HG02981 (cell line): ENCODE data around the gene OTOG.
"Not testable (repeated sequence)": the region's sequence is repeated elsewhere in the genome, so short reads cannot be mapped to it uniquely, and the experiment has no call there.

Experiments
- ATAC-seq: cut with Tn5 transposase; IDR thresholded peaks from one replicate; pipeline ENCODE4 v1.9.1; 2021; ENCODE audit warnings: mild to moderate bottlenecking, moderate library complexity; ENCODE audit not compliant: unreplicated experiment

The OTOG gene

DNA sequence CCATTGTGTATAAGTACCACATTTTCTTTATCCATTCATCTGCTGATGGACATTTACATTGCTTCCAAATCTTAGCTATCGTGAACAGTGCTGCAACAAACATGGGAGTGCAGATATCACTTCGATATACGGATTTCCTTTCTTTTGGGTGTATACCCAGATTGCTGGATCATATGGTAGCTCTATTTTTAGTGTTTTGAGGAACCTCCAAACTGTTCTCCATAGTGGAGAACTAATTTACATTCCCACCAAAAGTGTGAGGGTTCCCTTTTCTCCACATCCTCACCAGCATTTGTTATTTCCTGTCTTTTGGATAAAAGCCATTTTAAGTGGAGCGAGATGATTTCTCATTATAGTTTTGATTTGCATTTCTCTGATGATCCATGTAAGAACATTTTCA, 75.7 kb downstream of the OTOG start:
- ATAC-seq, result not testable (repeated sequence)

DNA sequence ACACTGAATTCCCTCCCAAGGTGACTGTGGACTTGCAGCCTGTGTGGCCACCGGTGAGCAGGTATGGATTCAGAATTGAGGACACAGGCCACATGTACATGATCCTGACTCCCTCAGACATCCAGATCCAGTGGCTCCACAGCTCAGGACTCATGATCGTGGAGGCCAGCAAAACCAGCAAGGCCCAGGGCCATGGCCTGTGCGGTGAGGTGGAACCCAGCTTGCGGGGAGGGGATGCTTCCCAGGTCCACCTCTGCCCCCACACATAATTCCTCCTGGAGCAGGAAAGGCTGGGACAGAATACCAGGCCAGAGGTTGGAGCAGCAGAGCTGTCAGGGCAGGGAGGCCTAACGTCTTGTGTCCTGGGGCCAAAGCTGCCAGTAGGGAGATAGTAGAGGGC, 82.1 kb downstream of the OTOG start:
- ATAC-seq, result no peak

DNA sequence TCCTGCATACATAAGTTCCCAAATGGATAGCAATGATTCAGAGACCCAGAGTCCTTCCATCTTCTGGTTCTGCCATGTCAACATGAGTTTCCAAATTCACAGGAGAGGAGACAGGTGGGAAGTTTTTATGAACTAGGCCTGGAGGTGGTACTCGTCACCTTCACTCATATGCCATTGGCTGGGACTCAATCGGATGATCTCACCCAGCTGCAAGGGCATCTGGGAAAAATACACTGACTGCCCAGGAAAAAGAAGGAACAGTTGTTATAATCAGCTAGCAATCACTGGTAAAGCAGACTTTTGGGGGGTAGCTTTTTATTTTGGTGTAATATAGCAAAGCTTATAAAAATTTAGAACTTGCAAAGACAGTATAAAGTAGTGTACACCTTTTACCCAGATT, 83.9 kb downstream of the OTOG start:
- ATAC-seq, result no peak

- ATAC-seq, result no peak
Measured at GRCh38 chr11:17631702-17632365, 84.8 kb downstream of the OTOG start.

DNA sequence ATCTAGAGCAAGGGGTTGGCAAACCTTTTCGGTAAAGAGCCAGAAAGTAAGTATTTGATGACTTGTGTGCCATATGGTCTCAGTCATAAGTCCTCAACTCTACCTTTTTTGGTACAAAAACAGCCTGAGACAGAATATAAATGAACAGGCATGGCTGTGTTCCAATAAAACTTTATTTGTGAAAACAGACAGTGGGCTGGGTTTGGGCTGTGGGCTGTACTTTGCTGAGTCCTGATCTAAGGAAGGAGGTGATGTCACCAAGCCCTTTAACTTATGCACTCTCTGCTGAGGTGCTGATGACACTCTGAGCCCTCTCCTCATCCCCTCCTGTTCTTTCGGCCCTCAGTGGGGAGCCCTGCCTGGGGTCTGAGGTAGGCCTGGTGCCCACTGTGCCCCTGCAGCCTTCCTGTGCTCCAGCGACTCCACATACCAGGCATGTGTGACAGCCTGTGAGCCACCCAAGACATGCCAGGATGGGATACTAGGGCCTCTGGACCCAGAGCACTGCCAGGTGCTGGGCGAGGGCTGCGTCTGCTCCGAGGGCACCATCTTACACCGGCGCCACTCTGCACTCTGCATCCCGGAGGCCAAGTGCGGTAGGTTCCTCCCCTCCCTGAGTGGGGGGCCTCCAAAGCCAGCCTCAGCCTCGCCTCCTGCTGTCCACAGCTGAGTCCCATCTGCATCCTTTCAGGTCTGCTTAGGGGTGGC, 86.4 kb downstream of the OTOG start:
- ATAC-seq, result no peak

DNA sequence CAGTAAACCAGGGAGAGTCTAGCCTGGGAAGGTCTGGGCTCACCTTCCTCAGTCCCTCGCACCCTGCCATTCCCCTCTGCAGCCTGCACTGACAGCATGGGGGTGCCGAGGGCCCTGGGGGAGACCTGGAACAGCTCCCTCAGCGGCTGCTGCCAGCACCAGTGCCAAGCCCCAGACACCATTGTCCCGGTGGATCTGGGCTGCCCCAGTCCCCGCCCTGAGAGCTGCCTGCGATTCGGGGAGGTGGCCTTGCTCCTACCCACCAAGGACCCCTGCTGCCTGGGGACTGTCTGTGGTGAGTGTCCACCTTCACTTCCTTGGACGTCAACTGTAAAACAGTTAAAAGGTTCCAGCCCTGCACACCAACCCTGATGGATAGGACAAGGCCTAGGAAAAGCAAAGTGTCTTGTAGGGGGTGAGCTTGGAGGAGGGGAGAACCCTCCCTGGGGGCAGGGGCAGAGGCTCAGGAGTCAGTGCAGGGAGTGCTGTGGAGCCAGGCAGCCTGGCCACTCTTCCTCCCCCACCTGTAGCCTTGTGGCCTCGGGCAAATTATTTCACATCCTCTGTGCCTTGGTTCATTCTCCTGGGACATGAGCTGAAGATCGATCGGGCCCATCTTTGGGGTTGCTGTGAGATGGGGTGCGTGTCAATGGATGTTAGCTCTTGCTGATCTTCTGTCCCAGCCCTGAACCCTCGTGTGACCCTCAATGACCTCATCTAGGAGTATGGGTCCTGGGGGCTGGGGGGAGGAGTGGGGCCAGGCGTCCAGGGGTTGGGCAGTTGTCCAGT, 87.1 kb downstream of the OTOG start:
- no peak for ATAC-seq

DNA sequence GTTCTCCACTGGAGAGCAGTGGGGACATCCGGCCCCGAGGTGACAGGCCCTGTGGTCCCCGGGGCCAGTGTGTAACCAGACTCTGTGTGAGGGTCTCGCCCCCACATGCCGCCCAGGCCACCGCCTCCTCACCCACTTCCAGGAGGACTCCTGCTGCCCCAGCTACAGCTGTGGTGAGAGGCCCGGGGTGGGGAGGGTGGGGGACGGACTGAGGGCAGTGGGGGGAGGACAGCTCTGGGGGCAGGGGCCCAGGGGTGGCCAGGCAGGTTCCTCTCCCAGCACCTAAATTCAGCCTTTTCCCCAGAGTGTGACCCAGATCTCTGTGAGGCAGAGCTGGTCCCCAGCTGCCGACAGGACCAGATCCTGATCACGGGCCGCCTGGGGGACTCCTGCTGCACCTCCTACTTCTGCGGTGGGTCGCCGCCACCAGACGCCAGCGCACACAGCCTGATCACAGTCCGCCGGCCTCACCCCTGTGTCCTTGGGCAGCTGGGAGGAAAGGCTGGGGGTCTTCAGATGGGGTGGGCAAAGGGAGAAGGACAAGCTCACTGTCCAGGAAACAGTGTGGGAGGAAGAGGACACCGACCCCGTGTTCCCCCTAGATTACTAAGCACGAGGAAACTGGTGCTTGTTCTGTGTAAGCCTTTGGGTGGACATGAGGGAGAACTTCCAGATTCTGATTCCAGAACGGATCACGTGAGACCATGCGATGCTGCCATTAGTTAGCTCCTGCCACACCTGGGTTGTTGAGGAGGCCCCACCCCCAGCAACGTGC, 87.9 kb downstream of the OTOG start:
- ATAC-seq, result no peak

DNA sequence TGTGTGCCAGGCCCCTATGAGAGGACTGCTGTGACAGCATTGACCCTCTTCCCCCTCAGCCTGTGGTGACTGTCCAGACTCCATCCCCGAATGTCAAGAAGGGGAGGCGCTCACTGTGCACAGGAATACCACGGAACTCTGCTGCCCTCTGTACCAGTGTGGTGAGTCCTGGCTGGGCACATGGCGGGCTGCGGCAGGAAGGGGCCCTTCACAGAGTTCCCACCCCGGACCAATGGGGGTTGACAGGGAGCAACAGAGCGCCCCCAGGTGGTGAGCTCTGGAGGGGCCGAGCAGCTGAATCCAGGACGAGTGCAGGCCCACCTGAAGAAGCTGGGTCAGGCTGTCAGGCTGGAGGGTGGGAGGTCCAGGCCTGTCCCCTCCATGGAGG, 88.5 kb downstream of the OTOG start:
- no peak for ATAC-seq

GRCh38 chr11:17636721-17637120, 89.7 kb downstream of the OTOG start:
- ATAC-seq, result no peak

GRCh38 chr11:17637901-17638300, 90.8 kb downstream of the OTOG start:
- ATAC-seq, result no peak

DNA sequence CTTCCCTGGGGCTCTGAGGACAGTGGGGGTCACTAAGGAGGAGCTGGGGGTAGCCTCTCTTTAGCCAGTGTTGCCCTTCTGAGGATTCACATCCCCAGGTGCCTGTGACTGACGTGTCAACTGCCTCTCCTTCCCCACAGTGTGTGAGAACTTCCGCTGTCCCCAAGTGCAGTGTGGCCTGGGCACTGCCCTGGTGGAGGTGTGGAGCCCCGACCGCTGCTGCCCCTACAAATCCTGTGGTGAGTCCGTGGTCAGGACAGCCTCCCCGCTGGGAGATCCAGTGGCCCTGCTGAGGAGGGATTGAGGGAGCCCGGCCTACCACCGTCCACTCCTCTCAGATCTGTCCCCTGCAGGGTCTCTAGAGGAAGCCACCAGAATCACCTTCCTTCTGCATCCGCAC, 91.3 kb downstream of the OTOG start:
- no peak for ATAC-seq

- ATAC-seq, result no peak
Measured at GRCh38 chr11:17639091-17639490, 92.0 kb downstream of the OTOG start.

DNA sequence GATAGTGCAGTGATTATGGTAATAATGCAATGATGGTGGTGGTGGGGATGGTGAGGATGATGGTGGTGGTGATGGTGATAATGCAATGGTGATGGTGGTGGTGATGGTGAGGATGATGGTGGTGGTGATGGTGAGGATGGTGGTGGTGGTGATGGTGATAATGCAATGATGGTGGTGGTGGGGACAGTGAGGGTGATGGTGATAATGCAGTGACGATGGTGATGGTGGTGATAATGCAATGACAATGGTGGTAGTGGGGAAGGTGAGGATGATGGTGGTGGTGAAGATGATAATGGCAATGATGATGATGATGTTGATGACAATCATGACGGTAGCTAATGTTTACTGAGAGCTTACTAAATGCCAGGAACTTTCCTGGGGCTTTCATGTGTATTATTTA, 92.7 kb downstream of the OTOG start:
- ATAC-seq, result no peak

DNA sequence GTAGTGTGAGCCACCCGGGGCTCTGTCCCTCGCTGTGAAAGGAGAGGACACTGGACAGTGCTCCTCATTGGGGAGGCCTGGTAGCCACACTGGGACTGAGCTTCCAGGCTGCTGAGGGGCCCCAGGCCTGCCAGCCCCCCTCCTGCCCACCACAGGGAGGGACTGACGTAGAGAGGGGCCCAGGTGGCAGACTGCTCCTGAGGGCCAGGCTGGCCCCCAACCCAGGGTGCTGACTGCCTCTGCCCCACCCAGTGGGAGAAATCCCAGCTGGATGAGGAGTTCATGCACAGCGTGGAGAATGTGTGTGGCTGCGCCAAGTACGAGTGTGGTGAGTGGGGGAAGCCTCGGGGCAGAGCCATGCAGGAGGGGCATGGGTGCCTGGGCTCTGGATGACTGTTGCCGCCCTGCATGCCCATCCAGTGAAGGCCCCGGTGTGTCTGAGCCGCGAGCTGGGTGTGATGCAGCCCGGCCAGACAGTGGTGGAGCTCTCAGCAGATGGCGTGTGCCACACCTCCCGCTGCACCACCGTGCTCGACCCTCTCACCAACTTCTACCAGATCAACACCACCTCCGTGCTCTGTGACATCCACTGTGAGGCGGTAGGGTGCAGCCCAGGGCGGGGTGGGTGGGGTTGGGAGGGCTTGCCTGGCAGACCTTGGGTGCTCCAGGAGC, 93.6 kb downstream of the OTOG start:
- no peak for ATAC-seq

DNA sequence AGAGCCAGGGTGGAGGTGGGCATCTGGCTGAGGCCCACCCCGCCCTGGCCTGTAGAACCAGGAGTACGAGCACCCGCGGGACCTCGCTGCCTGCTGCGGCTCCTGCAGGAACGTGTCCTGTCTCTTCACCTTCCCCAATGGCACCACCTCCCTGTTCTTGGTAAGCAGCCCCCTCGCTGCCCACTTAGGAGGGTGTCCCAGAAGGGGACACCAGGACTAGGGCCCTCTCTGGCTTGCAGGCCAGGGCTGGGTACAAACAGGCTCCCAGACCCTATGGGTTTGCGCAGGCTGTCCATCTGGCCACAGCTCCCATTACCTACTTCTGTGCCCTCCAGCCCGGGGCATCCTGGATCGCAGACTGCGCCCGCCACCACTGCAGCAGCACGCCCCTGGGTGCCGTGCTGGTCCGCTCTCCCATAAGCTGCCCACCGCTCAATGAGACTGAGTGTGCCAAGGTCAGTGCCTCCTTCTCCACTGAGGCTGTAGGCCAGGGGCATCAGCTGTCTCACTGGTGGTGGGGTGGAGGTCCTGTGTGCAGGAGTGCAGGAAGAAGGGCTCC, 94.8 kb downstream of the OTOG start:
- ATAC-seq, result no peak

GRCh38 chr11:17642370-17642769, 95.3 kb downstream of the OTOG start:
- ATAC-seq, result no peak

- no peak for ATAC-seq
Measured at GRCh38 chr11:17642980-17643379, 95.9 kb downstream of the OTOG start.

DNA sequence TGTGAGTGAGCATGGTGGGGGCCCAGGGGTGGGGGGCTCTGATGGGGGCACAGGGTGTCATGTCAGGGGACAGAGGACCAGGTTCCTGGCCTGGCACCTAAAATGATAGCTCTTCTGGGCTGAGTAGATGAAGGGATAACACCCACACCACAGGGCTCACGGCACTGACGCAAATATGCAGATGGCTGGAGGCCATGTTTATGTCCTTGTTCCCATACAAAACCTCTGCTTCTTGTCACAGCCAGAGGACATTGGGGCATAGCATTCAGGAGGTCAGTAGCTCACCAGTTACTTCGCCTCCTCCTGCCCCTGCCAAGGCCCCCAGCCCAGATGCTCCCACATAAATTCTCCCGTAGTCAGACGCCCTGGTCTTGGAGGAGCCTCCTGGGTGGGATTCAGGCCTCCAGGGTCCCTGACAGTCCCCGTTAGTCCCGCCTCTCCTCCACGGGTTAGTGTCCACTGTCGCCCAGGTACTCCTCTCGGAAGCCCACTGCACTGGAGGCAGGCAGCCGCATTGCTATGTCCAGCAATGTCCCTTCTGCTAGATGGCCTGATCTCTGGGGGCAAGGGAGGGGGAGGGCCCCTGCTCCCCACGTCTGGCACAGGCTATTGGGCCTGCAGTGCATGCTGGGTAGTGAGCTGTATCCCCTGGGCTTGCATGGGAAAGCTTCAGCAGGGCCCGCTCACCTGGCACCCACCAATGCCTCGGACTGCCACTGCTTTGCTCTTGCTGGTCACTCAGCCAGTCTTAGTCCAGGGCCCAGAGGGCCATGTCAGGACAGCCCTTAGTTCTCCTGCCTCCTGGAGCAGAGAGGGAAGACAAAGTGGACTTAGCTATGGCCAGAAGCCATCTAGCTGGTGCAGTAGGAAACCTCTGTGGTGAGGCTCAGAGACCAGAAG, 96.7 kb downstream of the OTOG start:
- ATAC-seq, result no peak

DNA sequence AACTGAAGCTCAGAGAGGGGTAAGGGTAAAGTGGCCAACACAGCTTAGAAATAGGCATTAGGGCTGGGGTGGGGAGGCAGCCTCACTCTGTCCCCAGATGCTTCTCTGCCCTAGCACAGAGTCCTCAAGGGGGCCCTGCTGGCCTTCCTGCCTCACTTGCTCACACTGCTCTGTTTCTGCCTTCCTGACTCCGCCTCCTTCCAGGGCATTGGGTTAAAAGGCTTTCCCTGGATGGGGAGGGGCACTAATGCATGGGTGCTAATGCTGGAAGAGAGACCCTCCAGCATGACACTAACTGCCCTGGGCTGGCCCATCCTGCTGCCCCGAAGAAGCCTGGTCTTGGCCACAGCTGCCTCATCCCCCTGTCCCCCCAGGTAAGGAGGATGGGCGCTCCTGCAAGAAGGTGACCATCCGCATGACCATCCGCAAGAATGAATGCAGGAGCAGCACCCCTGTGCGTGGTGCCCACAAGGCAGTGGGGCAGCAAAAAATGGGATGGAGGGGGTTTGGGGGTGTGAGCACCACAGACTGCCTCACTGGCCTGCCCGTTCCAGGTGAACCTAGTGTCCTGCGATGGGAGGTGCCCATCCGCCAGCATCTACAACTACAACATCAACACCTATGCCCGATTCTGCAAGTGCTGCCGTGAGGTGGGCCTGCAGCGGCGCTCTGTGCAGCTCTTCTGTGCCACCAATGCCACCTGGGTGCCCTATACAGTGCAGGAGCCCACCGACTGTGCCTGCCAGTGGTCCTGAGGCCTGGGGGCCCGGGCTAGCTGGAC, 98.3 kb downstream of the OTOG start:
- no peak for ATAC-seq
